A549 (cell line): Measurements from ENCODE around the gene ZC3H12D. TPM values are rescaled to one million over a fixed set of nuclear protein-coding genes. Genes with fewer than 3 reads are reported as not detected.
A peak's percentile ranks its signal among the peaks of the same experiment; 100 is the strongest.
"Not testable (repeated sequence)": the region's sequence is repeated elsewhere in the genome, so short reads cannot be mapped to it uniquely, and the experiment has no call there.

Source experiments
- ATAC-seq, 2 experiments: fragments of 200-7000 bp in 1 of 2; fragments of >200 bp in 1 of 2; cut with Nextera tagmentation in 1 of 2; cut with Tn5 transposase in 1 of 2; 3 replicates each; pipeline versions ENCODE4 v1.8.0 to v1.9.1; 2018 to 2020; ENCODE audit warnings: mild to moderate bottlenecking in 1 of 2, moderate library complexity in 1 of 2
- CTCF ChIA-PET: fragments of 300-600 bp; sonication (Branson Sonifier 250); formaldehyde crosslinking; extraction: SDS; loops from one replicate; lab custom pipeline; 2021; ENCODE audit warnings: antibody characterized with exemption, inconsistent platforms; lab: Yijun Ruan, JAX
- POLR2A ChIA-PET: fragments of 350-600 bp; formaldehyde crosslinking; extraction: SDS; loops from one replicate; lab custom pipeline; 2021; ENCODE audit warnings: antibody characterized with exemption, inconsistent platforms; lab: Yijun Ruan, JAX
- DNase-seq, 2 experiments: peaks; one replicate each; pipeline versions ENCODE4 v3.0.0 to v3.0.0-alpha.2; 2011 to 2016; ENCODE audit warnings: low read depth in 1 of 2, low spot score in 1 of 2
- FAIRE-seq: peaks from 2 replicates; lab custom pipeline; 2011; peaks lifted over from hg19 to GRCh38; lab: Jason Lieb, UNC
- H3K27ac ChIP-seq, 2 experiments: fragments of >200 bp; sonication (Bioruptor Twin); formaldehyde crosslinking; 3 replicates each; pipeline ENCODE4 v1.5.1; 2016 to 2017
- H3K4me1 ChIP-seq: fragments of >200 bp; sonication (Bioruptor Twin); formaldehyde crosslinking; 3 replicates; pipeline ENCODE4 v1.6.1; 2016
- H3K4me2 ChIP-seq: fragments of >200 bp; sonication (Bioruptor Twin); formaldehyde crosslinking; 3 replicates; pipeline ENCODE4 v1.6.1; 2016
- H3K4me3 ChIP-seq: fragments of >200 bp; sonication (Bioruptor Twin); formaldehyde crosslinking; 3 replicates; pipeline ENCODE4 v1.5.1; 2016
- H3K9me3 ChIP-seq: fragments of >200 bp; sonication (Bioruptor Twin); formaldehyde crosslinking; 3 replicates; pipeline ENCODE4 v1.6.1; 2016
- CBX2 ChIP-seq: fragments of 200-600 bp; sonication (generic); IDR thresholded peaks from 2 replicates; pipeline ENCODE4 v1.6.1; 2016; ENCODE audit warnings: low read depth, mild to moderate bottlenecking, borderline replicate concordance
- CHD2 ChIP-seq: fragments of 150-350 bp; IDR thresholded peaks from 2 replicates; pipeline ENCODE4 v1.6.1; 2014; ENCODE audit warnings: low read length; ENCODE audit not compliant: partially characterized antibody
- CHD4 ChIP-seq: fragments of 200-600 bp; sonication (generic); IDR thresholded peaks from 2 replicates; pipeline ENCODE4 v1.6.1; 2016; ENCODE audit warnings: antibody characterized with exemption, mild to moderate bottlenecking, borderline replicate concordance
- EHMT2 ChIP-seq: fragments of 200-600 bp; sonication (generic); IDR thresholded peaks from 2 replicates; pipeline ENCODE4 v1.6.1; 2016; ENCODE audit warnings: antibody characterized with exemption, low read depth, mild to moderate bottlenecking, moderate library complexity
- EP300 ChIP-seq, 2 experiments: fragments of >200 bp; sonication (Bioruptor Twin); formaldehyde crosslinking; IDR thresholded peaks; 2 replicates in 1 of 2; 3 replicates in 1 of 2; pipeline ENCODE4 v1.6.1; 2016 to 2017
- HDAC2 ChIP-seq: fragments of 200-600 bp; sonication (generic); IDR thresholded peaks from 2 replicates; pipeline ENCODE4 v1.6.1; 2016
- HEYL ChIP-seq: fragments of 250-450 bp; sonication (Bioruptor Pico); IDR thresholded peaks from 2 replicates; pipeline ENCODE4 v1.8.0; 2021; ENCODE audit warnings: mild to moderate bottlenecking, moderate library complexity
- JUN ChIP-seq, 2 experiments: fragments of >200 bp; sonication (Bioruptor Twin); formaldehyde crosslinking; IDR thresholded peaks; 2 replicates in 1 of 2; 3 replicates in 1 of 2; pipeline ENCODE4 v1.6.1; 2016 to 2017
- JUNB ChIP-seq: fragments of >200 bp; sonication (Bioruptor Twin); formaldehyde crosslinking; IDR thresholded peaks from 2 replicates; pipeline ENCODE4 v1.6.1; 2016
- KDM5A ChIP-seq: fragments of 200-600 bp; sonication (generic); IDR thresholded peaks from 2 replicates; pipeline ENCODE4 v1.6.1; 2016; ENCODE audit warnings: antibody characterized with exemption, mild to moderate bottlenecking
- MAFK ChIP-seq: fragments of 450-650 bp; IDR thresholded peaks from 2 replicates; pipeline ENCODE4 v1.6.1; 2014; ENCODE audit not compliant: partially characterized antibody
- MAZ ChIP-seq: fragments of 150-350 bp; IDR thresholded peaks from 2 replicates; pipeline ENCODE4 v1.6.1; 2014; ENCODE audit warnings: antibody characterized with exemption, low read depth, low read length, borderline replicate concordance
- MYC ChIP-seq: IDR thresholded peaks from 2 replicates; pipeline ENCODE4 v1.6.1; 2012; ENCODE audit warnings: mild to moderate bottlenecking, inconsistent platforms, low read length, improper control_type of control experiment, borderline replicate concordance
- POLR2A ChIP-seq: IDR thresholded peaks from 2 replicates; pipeline ENCODE4 v1.6.1; 2012; ENCODE audit warnings: mild to moderate bottlenecking, low read length
- RARB ChIP-seq: fragments of 250-450 bp; sonication (Bioruptor Pico); IDR thresholded peaks from 2 replicates; pipeline ENCODE4 v1.8.0; 2021; ENCODE audit warnings: mild to moderate bottlenecking, moderate library complexity
- RFX5 ChIP-seq: fragments of 450-650 bp; IDR thresholded peaks from 2 replicates; pipeline ENCODE4 v1.7.1; 2014; ENCODE audit warnings: antibody characterized with exemption, mild to moderate bottlenecking, moderate library complexity
- SMC3 ChIP-seq: fragments of >200 bp; sonication (Bioruptor Twin); formaldehyde crosslinking; IDR thresholded peaks from 3 replicates; pipeline ENCODE4 v1.6.1; 2018; ENCODE audit warnings: inconsistent platforms
- ZNF302 ChIP-seq: fragments of 250-450 bp; sonication (Bioruptor Pico); IDR thresholded peaks from 2 replicates; pipeline ENCODE4 v1.9.0; 2021; ENCODE audit warnings: inconsistent platforms, mild to moderate bottlenecking, moderate library complexity
- ZSCAN20 ChIP-seq: fragments of 250-450 bp; sonication (Bioruptor Pico); IDR thresholded peaks from 2 replicates; pipeline ENCODE4 v1.8.0; 2022; ENCODE audit warnings: mild to moderate bottlenecking, moderate library complexity
- WGBS: methylation state at CpG from one replicate; pipeline ENCODE4 v1.1.6; 2017; ENCODE audit errors: missing lambda C conversion rate; 5-methylcytosine and 5-hydroxymethylcytosine counted together
- polyA plus RNA-seq, 4 experiments: library from polyadenylated mRNA; depleted of rRNA in 3 of 4; stranded (reverse); fragments of >200 nt; fragmentation: RNase III in 1 of 4; extraction: RNeasy Plus Mini Kit Qiagen cat#74134 plus additional on column Dnase treatment in 1 of 4; gene quantifications; 2 replicates in 3 of 4; 3 replicates in 1 of 4; pipeline ENCODE4 v1.2.3, GENCODE V29; 2011 to 2017
- TF ChIP-seq, protein P1 (sequence below): IDR thresholded peaks from 2 replicates; pipeline ENCODE4 v1.6.1; 2012
- TF ChIP-seq, protein P2 (sequence below): fragments of 250-450 bp; sonication (Bioruptor Pico); IDR thresholded peaks from 2 replicates; pipeline ENCODE4 v1.5.0; 2020; ENCODE audit warnings: low read depth, mild to moderate bottlenecking, moderate library complexity
- TF ChIP-seq, protein P3 (sequence below): IDR thresholded peaks from 2 replicates; pipeline ENCODE4 v1.6.1; 2012; ENCODE audit warnings: low read depth, borderline replicate concordance

ZC3H12D gene
- polyA plus RNA-seq, 2 of the 4 experiments (the other 2 are of a cell fraction) = 0.04 to 0.12 TPM

DNA sequence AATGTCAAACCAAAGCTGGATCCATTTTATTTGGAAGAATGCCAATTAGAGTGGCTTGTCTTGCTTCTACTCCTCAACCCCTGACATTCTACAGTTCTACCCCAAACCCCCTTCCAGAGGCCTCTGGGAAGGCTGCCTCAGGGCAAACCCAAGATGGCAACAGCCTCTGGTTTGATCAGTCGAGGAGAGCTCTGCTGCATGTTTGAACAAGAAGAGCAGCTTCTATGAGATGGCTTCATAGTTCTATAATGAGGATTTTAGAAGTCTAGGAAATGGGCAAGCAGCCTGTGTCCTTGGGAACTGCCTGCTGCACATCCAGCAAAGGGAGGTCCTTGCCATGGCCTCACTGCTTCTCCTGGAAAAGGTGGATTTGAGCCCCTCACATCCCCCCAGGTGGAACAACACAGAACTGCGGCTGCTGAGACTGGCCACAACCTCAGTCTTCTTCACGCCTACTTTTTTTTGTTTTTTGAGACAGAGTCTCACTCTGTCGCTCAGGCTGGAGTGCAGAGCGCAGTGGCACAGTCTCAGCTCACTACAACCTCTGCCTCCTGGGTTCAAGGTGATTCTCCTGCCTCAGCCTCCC lies 37.9 kb downstream of the ZC3H12D start (continued):
- TF ChIP-seq, protein P1, sequence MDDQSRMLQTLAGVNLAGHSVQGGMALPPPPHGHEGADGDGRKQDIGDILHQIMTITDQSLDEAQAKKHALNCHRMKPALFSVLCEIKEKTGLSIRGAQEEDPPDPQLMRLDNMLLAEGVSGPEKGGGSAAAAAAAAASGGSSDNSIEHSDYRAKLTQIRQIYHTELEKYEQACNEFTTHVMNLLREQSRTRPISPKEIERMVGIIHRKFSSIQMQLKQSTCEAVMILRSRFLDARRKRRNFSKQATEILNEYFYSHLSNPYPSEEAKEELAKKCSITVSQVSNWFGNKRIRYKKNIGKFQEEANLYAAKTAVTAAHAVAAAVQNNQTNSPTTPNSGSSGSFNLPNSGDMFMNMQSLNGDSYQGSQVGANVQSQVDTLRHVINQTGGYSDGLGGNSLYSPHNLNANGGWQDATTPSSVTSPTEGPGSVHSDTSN = no peak
- TF ChIP-seq MAZ (no peak), EP300 (IDR thresholded peaks at IDR 0.05) (no peak)

DNA sequence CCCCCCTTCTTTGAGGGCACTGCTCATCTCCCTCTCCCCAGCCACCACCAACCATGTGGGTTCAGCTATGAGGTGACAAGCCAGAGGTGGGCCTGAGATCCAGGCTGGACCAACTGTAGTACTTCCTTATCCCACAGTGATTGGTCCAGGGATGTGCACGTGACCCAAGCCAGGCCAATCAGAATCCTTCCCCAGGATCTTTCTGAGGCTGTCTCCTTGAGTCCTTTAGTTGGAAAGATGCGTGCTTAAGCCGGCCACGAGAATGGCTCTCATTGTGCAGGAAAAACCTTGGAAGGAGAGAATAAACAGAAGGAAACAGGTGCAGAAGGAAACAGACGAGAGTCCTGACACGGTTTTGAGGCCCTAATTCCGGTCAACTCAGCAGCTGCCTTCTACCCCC lies 39.2 kb downstream of the ZC3H12D start:
- ChIA-PET CTCF (interaction anchor here (1.3 to 5.6 kb wide), 2 partner anchors 13 to 256 kb away, joined by 3 to 23 read pairs; no protein-coding TSS in a partner anchor), POLR2A (no interaction called here)
- no peak for DNase-seq
- ATAC-seq = peak in 1 of 2 experiments; percentile 29; a peak in 2 of 6 replicates
- no peak for TF ChIP-seq JUN (IDR thresholded peaks at IDR 0.05)
- Histone ChIP-seq H3K27ac (no peak overlapping the region), H3K4me1 (no peaks in the 10 kb centered on the region), H3K4me2 (no peak overlapping the region), H3K4me3 (no peak overlapping the region), H3K9me3 (no peaks in the 10 kb centered on the region)
- WGBS = 85% methylated on average over 7 of the region's 7 CpGs
- no peak for FAIRE-seq

DNA sequence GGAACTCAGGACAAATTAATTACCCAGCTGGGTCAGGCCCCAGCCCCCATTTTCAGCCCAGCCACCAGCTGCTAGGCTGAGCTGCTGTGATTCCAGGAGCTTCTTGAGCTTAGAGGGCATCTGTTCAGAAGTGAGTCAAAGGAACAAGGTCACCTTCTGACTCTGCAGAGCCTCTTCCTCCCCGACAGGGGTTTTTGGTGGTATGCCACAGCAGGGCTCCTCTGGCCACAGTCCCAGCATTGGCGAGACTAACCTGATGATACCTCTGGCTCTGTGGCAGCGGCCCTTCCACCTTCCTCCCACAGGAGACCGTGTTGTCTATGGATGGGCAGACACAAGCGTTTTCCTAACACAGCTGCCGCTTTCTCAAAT lies 39.7 kb downstream of the ZC3H12D start:
- DNase-seq = no peak
- no peak overlapping the region for H3K4me3 ChIP-seq
- TF ChIP-seq RFX5 (no peak), HDAC2 (no peak), ZSCAN20 (CRISPR knock-in tag) (no peak), POLR2A (no peak), JUNB (no peak), RARB (CRISPR knock-in tag) (no peak), CBX2 (no peak), ZNF302 (CRISPR knock-in tag) (no peak), SMC3 (no peak), MYC (no peak), CHD2 (no peak), JUN (IDR thresholded peaks at IDR 0.05) (no peak), HEYL (CRISPR knock-in tag) (no peak), MAFK (no peak), KDM5A (no peak), EHMT2 (no peak), CHD4 (no peak)
- TF ChIP-seq, protein P2, sequence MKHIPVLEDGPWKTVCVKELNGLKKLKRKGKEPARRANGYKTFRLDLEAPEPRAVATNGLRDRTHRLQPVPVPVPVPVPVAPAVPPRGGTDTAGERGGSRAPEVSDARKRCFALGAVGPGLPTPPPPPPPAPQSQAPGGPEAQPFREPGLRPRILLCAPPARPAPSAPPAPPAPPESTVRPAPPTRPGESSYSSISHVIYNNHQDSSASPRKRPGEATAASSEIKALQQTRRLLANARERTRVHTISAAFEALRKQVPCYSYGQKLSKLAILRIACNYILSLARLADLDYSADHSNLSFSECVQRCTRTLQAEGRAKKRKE (CRISPR knock-in tag) = no peak
- TF ChIP-seq, protein P3, sequence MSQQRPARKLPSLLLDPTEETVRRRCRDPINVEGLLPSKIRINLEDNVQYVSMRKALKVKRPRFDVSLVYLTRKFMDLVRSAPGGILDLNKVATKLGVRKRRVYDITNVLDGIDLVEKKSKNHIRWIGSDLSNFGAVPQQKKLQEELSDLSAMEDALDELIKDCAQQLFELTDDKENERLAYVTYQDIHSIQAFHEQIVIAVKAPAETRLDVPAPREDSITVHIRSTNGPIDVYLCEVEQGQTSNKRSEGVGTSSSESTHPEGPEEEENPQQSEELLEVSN = no peak
- TF ChIP-seq, all 56 proteins: peak for 0
- Histone ChIP-seq H3K9me3 (no peaks in the 10 kb centered on the region), H3K4me1 (no peaks in the 10 kb centered on the region), H3K4me2 (no peak overlapping the region), H3K27ac (no peak overlapping the region)
- CTCF ChIA-PET = interaction anchor here (5.6 kb wide), 1 partner anchor 13 kb away, joined by 23 read pairs; no protein-coding TSS in a partner anchor
- whole genome bisulfite sequencing = 88% methylated on average over 6 of the region's 6 CpGs
- ATAC-seq (no peak), FAIRE-seq (no peak)
- POLR2A ChIA-PET = no interaction called here

DNA sequence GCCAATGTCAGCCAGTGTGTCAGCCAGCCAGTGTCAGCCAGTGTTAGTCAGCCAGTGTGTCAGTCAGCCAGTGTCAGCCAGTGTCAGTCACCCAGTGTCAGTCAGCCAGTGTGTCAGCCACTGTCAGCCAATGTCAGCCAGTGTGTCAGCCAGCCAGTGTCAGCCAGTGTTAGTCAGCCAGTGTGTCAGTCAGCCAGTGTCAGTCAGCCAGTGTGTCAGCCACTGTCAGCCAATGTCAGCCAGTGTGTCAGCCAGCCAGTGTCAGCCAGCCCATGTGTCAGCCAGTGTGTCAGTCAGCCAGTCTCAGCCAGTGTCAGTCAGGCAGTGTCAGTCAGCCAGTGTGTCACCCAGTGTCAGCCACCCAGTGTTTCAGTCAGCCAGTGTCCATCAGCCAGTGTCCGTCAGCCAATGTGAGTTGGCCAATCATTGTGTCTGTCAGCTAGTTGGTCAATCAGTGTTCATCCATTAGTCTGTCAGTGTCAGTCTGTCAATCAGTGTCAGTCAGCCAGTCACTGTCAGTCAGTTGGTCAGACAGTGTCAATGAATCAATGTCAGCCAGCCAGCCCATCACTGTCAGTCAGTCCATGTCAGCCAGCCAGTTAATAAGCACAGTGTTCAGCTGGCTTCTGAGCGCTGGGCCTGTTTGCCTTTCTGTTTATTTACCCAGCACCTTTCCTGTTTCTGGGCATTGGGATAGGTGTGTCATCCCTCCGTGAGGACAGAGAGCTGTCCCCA lies 40.3 kb downstream of the ZC3H12D start:
- ATAC-seq, POLR2A ChIA-PET, H3K27ac ChIP-seq, H3K9me3 ChIP-seq, H3K4me2 ChIP-seq, H3K4me3 ChIP-seq, H3K4me1 ChIP-seq, FAIRE-seq, DNase-seq: not testable (repeated sequence)
- 72% methylated on average over 2 of the region's 3 CpGs for WGBS
- CTCF ChIA-PET = interaction anchor here (5.6 kb wide), 1 partner anchor 12 kb away, joined by 23 read pairs; no protein-coding TSS in a partner anchor
